Smooth muscle cell (in vitro differentiated cells): Measurements from ENCODE around the gene ZNF35. TPM values are rescaled to one million over a fixed set of nuclear protein-coding genes. Genes with fewer than 3 reads are reported as not detected.
A peak's percentile ranks its signal among the peaks of the same experiment; 100 is the strongest.

Experiments used
- DNase-seq: peaks from one replicate; lab custom pipeline; 2025; ENCODE audit not compliant: unreplicated experiment; lab: John Stamatoyannopoulos, UW
- H2AFZ ChIP-seq: fragments of 200-600 bp; sonication (generic); 2 replicates; pipeline ENCODE4 v1.6.0; 2016; ENCODE audit warnings: antibody characterized with exemption, low read depth, mild to moderate bottlenecking
- H3F3A ChIP-seq: fragments of 200-600 bp; sonication (generic); 2 replicates; pipeline ENCODE4 v1.6.0; 2017; ENCODE audit warnings: antibody characterized with exemption, low read depth
- H3K27ac ChIP-seq: fragments of 200-600 bp; sonication (generic); 2 replicates; pipeline ENCODE4 v1.5.1; 2016; ENCODE audit warnings: low read depth, mild to moderate bottlenecking
- H3K27me3 ChIP-seq: fragments of 200-600 bp; sonication (generic); 2 replicates; pipeline ENCODE4 v1.6.1; 2016; ENCODE audit warnings: low read depth, mild to moderate bottlenecking
- H3K36me3 ChIP-seq: fragments of 200-600 bp; sonication (generic); 2 replicates; pipeline ENCODE4 v1.5.1; 2016; ENCODE audit warnings: low read depth
- H3K4me1 ChIP-seq: fragments of 200-600 bp; sonication (generic); 2 replicates; pipeline ENCODE4 v1.5.1; 2016; ENCODE audit warnings: low read depth
- H3K4me2 ChIP-seq: fragments of 200-600 bp; sonication (generic); 2 replicates; pipeline ENCODE4 v1.6.0; 2016; ENCODE audit warnings: mild to moderate bottlenecking
- H3K4me3 ChIP-seq: fragments of 200-600 bp; sonication (generic); 2 replicates; pipeline ENCODE4 v1.5.1; 2016; ENCODE audit warnings: mild to moderate bottlenecking
- H3K79me2 ChIP-seq: fragments of 200-600 bp; sonication (generic); 2 replicates; pipeline ENCODE4 v1.6.0; 2016; ENCODE audit warnings: low read depth, mild to moderate bottlenecking
- H3K9ac ChIP-seq: fragments of 200-600 bp; sonication (generic); 2 replicates; pipeline ENCODE4 v1.6.0; 2016; ENCODE audit warnings: low read depth
- H3K9me3 ChIP-seq: fragments of 200-600 bp; sonication (generic); replicated peaks from 2 replicates; pipeline ENCODE4 v1.5.1; 2016; ENCODE audit warnings: low read depth
- H4K20me1 ChIP-seq: fragments of 200-600 bp; sonication (generic); 2 replicates; pipeline ENCODE4 v1.6.0; 2016; ENCODE audit warnings: low read depth
- WGBS: methylation state at CpG from one replicate; pipeline ENCODE4 v1.1.7; 2016; ENCODE audit warnings: low lambda C conversion rate; 5-methylcytosine and 5-hydroxymethylcytosine counted together
- polyA plus RNA-seq: library from polyadenylated mRNA; unstranded; fragments of >200 nt; fragmentation: Nextera tagmentation; extraction: Ambion mirVana; gene quantifications from 2 replicates; pipeline ENCODE4 v1.2.1, GENCODE V29; 2016
- total RNA-seq: library from RNA; depleted of rRNA; stranded (reverse); fragments of >200 nt; gene quantifications from 2 replicates; pipeline ENCODE4 v1.2.3, GENCODE V29; 2014
- TF ChIP-seq, protein P1 (sequence below): fragments of 200-600 bp; sonication (generic); IDR thresholded peaks from 2 replicates; pipeline ENCODE4 v1.5.1; 2017; ENCODE audit warnings: borderline replicate concordance, mild to moderate bottlenecking, antibody characterized with exemption; ENCODE audit not compliant: insufficient read depth, poor library complexity, severe bottlenecking

Gene ZNF35
- total and polyA plus RNA-seq, 2 experiments from 2014 or later, result 5.1 to 30.8 TPM

DNA sequence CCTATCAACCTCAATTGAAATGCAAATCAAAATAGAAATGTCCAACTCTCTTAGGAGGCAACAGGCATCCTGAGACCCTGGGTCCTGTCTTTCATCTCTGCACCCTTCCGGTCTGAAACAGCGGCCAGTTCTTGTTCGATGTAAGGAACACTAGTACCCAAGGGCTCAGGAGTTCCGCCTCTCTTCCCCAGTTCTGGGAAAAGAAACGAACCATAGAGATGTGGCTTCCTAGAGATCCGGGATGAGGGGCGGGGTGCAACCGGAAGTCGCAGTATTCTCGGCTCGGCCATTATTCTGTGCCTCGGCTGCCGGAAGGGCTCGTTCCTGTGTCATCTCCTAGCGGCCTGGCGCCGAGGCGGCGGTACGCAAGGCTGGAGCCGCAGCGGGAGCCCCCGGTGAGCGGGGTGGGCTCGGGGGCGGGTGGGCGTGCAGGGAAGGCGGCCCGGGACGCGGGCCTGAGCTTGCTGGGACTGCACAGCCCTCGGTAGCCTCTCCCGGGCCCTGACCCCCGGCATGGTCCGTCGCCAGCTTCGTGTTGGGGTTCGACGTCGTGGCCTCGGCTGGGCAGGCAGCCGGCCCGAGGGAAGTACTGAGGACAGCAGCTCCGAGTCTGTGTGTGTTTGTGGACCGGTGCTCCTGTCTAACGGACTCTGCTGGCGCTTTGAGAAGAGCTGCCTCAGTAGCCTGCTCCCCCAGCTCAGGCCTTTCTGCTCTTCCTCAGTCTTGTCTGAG is 23.6 kb upstream of the ZNF35 start, which contains the start of gene ZNF197:
Gene ZNF197, plus strand, starts transcription at position 288 of the 732 bp plus-strand sequence. CDS start 4,119 bp downstream, outside the sequence.
- 2% methylated on average over 45 of the region's 47 CpGs for WGBS
- H3K79me2 ChIP-seq, result peaks cover 36% of the 10 kb centered on the region
- TF ChIP-seq, protein P1, sequence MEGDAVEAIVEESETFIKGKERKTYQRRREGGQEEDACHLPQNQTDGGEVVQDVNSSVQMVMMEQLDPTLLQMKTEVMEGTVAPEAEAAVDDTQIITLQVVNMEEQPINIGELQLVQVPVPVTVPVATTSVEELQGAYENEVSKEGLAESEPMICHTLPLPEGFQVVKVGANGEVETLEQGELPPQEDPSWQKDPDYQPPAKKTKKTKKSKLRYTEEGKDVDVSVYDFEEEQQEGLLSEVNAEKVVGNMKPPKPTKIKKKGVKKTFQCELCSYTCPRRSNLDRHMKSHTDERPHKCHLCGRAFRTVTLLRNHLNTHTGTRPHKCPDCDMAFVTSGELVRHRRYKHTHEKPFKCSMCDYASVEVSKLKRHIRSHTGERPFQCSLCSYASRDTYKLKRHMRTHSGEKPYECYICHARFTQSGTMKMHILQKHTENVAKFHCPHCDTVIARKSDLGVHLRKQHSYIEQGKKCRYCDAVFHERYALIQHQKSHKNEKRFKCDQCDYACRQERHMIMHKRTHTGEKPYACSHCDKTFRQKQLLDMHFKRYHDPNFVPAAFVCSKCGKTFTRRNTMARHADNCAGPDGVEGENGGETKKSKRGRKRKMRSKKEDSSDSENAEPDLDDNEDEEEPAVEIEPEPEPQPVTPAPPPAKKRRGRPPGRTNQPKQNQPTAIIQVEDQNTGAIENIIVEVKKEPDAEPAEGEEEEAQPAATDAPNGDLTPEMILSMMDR, result no peak

DNA sequence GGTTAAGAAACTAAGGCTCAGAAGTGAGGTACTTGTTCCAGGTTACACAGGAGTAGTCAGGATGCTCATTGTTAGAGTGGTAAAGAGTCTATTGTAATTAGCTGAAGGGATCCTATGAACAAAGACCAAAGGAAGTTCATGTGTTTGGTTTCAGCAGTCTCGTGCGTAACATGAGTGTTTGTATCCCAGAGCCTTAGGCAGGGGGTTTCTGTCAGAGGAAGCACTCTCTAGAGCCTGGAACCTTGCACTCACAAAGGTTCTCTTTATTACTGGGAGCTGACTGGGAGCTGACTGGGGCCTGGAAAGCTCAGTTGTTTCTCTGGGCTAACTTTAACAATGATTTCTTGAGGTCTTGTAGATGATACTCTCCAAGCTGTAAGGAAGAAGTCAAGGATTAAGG is 19.8 kb upstream of the ZNF35 start:
- peaks cover 39% of the 10 kb centered on the region for H4K20me1 ChIP-seq
- no peak overlapping the region for H2AFZ ChIP-seq
- peaks cover 10% of the 10 kb centered on the region for H3K36me3 ChIP-seq
- H3K9me3 ChIP-seq, result no peaks in the 10 kb centered on the region
- H3F3A ChIP-seq, result no peaks in the 10 kb centered on the region
- TF ChIP-seq, protein P1, result no peak
- no peaks in the 10 kb centered on the region for H3K27me3 ChIP-seq
- H3K27ac ChIP-seq, result no peak overlapping the region
- H3K9ac ChIP-seq, result no peak overlapping the region
- no peak overlapping the region for H3K4me3 ChIP-seq
- peaks cover 14% of the 10 kb centered on the region for H3K4me1 ChIP-seq
- no peak overlapping the region for H3K4me2 ChIP-seq
- DNase-seq, result no peak
- H3K79me2 ChIP-seq, result peaks cover 40% of the 10 kb centered on the region
- 92% methylated on average over 2 of the region's 2 CpGs for WGBS

More for the DNA sequence above, 23.6 kb upstream of the ZNF35 start, which contains the start of gene ZNF197:
- no peaks in the 10 kb centered on the region for H3K27me3 ChIP-seq
- peak within 1 kb of the TSS; percentile 79 for H3K9ac ChIP-seq
- peaks cover 14% of the 10 kb centered on the region for H3K4me1 ChIP-seq
- peak within 1 kb of the TSS; percentile 79 for H3K27ac ChIP-seq
- H2AFZ ChIP-seq, result peak within 1 kb of the TSS; percentile 91
- H3K4me3 ChIP-seq, result peak within 1 kb of the TSS; percentile 80
- H3F3A ChIP-seq, result no peaks in the 10 kb centered on the region
- H4K20me1 ChIP-seq, result peaks cover 33% of the 10 kb centered on the region
- H3K4me2 ChIP-seq, result peak within 1 kb of the TSS; percentile 93
- no peaks in the 10 kb centered on the region for H3K9me3 ChIP-seq
- DNase-seq, result peak; percentile 70
- H3K36me3 ChIP-seq, result no peaks in the 10 kb centered on the region

DNA sequence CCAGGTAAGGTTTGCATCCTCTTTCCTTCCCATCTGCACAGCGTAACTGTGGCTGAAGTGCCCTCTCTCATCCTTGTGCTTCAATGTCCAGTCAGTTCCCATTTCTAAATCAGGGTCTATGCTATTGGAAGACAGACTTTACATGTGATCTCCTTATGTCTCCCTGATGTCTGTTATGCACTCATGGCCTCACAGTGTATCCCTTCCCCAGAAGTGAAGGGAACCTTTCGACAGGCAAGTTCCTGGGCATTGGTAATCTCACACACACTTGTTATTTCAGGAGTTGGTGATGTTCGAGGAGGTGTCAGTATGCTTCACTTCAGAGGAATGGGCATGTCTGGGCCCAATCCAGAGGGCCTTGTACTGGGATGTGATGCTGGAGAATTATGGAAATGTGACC is 16.3 kb upstream of the ZNF35 start:
- H3K4me3 ChIP-seq, result no peak overlapping the region
- no peak overlapping the region for H3K9ac ChIP-seq
- H3K27me3 ChIP-seq, result no peaks in the 10 kb centered on the region
- 93% methylated on average over 3 of the region's 3 CpGs for WGBS
- H3F3A ChIP-seq, result no peaks in the 10 kb centered on the region
- DNase-seq, result no peak
- H3K9me3 ChIP-seq, result no peaks in the 10 kb centered on the region
- H3K79me2 ChIP-seq, result peaks cover 28% of the 10 kb centered on the region
- no peak overlapping the region for H3K4me2 ChIP-seq
- H3K4me1 ChIP-seq, result no peaks in the 10 kb centered on the region
- no peak overlapping the region for H2AFZ ChIP-seq
- TF ChIP-seq, protein P1, result no peak
- no peak overlapping the region for H3K27ac ChIP-seq
- H4K20me1 ChIP-seq, result peaks cover 28% of the 10 kb centered on the region
- H3K36me3 ChIP-seq, result peaks cover 33% of the 10 kb centered on the region
